COLO829 (cell line): ENCODE results near the gene ARL16.

Experiments used
- DNase-seq: peaks from one replicate; pipeline ENCODE4 v3.0.0; 2012; ENCODE audit warnings: low spot score

Gene ARL16

GRCh38 chr17:81712468-81713003 is 28.9 kb upstream of the ARL16 start:
- no peak for DNase-seq

GRCh38 chr17:81711814-81712467 is 28.3 kb upstream of the ARL16 start, which contains the start of gene SLC25A10:
Gene SLC25A10 (plus strand): TSS chr17:81712284. CDS start chr17:81712427, 143 bp downstream.
- DNase-seq = peak; percentile 59

DNA sequence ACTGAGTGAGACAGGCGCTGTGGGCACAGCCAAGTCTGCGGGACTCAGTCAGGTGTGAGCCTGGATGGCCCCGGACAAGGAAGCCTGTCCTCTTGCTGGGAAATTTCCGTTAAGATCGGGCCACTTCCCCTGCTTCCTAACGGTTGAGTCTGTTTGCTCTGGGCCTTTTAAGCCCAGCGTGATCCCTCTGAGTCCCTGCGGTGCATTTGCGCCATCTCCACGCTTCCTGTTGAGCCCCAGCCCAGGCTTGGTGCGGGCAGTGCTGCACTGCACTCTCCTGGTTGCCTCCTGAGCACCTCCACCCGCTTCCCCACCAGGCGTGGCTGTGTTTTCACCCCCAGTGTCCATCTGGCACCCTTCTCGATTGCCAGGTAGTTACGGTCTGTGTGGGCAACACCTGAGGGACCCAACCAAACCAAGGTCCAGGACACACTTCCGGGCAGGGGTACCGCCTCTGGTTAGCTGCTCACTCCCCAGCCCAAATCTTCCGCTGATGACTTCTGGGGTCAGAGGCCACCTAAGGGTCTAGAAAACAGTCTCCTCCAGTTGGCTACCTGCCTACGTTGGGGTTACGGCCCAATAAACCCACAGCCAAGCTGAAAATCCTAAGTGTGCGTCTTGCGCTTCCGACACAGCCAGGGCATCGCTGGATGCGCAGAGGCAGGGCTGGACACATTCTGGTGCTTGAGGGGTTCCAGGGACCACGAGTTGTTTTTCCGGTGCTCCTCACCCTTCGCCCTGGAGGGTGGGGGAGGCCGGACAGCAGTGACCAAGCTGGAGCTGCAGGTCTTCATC is 27.1 kb upstream of the ARL16 start:
- no peak for DNase-seq

- no peak for DNase-seq
These were observed 25.2 kb upstream of the ARL16 start for GRCh38 chr17:81708739-81709185.

DNA sequence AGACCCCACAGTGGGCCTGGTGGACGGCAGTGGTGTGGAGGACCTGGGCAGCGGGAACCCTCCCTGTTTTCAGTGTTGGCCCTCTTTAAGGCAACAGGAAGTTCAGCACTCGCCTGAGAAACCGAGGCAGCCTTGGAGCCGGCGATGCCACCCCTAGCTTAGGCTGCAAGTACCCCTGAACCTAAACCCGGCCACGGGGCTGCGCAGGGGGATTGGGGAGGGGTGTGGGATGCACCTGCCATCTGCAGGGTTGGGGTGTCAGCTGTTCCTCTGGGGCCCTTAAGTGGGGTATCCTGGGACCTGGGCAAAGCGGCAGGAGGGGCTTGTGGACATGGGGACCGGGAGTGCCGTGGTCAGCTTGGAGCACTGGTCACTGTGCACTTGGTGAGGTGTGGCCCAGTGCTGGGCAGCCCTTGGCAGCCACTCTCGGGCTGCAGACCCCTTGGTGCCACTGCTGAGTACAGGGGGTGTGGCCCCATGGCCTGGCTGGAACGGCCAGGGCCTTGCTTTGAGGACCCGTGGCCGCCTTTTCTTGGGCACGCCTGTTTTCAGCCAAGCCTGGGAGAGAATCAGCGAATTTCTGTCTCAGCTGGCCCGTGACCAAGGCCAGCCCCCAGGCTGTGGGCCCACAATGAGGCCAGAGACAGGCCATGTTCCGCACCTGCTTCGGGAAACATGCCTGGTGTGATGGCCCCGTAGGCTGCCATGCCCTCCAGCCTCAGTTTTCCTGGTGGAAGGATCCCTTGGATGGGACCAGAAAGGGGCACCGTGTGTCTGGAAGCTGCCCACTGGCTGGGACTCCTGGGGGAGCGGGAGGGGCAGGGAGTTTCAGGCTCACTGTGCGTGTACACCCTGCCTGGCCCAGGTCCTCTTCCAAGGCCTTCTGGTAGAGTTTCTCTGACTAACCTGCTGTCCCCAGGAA is 24.4 kb upstream of the ARL16 start:
- DNase-seq = no peak

DNA sequence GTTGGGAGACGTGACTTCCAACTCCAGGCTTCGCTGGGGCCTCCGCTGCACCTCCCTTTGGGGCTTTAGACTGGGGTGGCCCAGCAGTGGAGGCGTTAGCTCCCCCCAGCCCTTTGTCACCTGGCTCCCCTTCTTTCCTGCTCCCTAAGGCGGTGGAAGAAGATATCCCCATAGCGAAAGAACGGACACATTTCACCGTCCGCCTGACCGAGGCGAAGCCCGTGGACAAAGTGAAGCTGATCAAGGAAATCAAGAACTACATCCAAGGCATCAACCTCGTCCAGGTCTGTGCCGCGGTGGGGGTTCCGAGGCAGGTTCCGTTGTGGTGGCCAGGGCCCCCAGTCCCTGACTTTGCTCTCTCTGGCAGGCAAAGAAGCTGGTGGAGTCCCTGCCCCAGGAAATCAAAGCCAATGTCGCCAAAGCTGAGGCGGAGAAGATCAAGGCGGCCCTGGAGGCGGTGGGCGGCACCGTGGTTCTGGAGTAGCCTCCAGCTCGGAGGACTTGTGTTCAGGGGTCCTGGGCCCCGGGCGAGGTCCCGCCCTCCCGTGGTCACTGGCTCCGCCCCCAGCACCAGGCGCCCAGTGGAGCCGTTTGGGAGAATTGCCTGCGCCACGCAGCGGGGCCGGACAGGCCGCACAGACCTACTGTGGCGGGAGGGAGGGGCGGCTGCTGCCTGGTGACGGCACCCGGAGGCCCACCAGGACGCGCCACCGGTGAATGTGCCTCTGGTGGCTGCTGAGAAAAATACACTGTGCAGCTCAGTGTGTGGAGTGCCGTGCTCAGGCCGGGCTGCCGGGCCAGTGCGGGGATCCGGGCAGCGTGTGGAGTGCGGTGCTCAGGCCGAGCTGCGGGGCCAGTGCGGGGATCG is 23.4 kb upstream of the ARL16 start:
- no peak for DNase-seq

- no peak for DNase-seq
These were observed 22.6 kb upstream of the ARL16 start for GRCh38 chr17:81706232-81706611.

DNA sequence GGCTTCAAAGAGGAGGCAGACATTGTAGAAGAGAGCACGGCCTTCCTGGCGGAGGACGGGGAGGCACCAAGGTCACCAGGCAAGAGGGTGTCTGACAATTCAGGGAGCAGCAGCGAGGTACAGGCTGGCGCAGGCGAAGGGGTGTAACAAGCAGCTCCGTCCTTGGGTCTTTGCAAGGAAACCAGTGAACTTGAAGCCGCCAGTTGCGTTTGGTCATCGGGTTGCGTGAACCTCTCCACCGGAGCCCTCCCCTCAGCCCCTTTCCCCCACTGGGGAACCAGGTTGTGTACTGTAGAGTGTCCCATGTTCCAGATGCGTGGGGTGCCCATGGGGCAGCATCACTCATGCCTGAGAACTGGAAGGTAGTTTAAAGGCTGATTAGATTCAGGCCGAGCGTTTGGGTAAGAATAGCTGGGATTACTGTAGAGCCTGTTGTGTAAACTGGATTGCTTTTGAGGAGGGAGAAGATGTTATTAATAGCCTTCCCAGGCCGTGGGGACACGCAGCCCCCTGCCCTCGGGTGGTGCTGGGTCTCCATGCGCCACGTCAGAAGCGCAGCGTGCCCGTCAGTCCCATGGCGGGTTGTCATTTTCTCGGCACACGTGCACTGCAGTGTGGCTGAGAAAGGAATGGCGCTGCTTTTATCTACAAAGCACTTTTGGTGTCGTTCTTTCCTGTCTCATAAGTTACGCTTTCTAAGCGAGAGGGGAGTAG is 22.1 kb upstream of the ARL16 start:
- no peak for DNase-seq

- DNase-seq = no peak
These were observed 20.4 kb upstream of the ARL16 start for GRCh38 chr17:81703747-81704654.

DNA sequence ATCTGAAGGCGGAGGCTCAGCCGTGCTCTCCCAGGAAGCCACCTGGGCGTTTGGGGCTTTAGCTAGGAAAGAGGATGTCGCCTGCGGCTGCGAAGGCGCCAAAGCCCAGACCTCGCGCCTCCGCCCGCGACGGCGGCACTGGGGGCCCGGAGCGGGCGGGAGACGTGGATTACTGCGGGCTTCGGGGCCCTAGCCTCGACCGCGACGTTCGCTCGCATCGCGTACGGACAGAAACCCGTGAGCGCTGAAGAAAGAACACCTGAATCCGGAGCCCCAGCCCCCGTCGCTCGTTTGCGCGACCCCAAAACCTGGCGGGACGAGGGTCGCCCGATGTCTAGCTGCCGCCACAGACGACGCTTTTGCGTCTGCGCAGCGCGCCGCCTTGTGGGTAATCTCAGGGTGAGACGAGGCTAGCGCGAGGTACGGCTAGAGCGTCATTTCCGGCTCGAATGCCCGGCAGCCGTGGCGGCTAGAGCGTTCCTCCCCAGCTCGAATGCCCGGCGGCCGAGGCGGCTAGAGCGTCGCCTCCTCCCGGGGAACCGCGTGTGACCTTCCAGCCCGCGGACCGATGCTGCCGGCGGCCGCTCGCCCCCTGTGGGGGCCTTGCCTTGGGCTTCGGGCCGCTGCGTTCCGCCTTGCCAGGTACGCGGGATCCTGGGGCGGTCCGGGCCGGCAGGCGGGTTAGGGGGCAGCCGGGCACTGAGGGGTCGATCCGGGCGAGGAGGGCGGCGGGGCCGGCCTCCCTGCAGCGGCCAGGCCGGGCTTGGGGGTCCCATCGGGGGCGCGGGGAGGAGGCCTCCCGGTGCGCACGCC is 19.5 kb upstream of the ARL16 start, which contains the start of gene MRPL12:
MRPL12 (plus strand) TSS at position 434 of the 813 bp plus-strand sequence; CDS start at position 569, 135 bp downstream.
- DNase-seq = peak; percentile 94

DNA sequence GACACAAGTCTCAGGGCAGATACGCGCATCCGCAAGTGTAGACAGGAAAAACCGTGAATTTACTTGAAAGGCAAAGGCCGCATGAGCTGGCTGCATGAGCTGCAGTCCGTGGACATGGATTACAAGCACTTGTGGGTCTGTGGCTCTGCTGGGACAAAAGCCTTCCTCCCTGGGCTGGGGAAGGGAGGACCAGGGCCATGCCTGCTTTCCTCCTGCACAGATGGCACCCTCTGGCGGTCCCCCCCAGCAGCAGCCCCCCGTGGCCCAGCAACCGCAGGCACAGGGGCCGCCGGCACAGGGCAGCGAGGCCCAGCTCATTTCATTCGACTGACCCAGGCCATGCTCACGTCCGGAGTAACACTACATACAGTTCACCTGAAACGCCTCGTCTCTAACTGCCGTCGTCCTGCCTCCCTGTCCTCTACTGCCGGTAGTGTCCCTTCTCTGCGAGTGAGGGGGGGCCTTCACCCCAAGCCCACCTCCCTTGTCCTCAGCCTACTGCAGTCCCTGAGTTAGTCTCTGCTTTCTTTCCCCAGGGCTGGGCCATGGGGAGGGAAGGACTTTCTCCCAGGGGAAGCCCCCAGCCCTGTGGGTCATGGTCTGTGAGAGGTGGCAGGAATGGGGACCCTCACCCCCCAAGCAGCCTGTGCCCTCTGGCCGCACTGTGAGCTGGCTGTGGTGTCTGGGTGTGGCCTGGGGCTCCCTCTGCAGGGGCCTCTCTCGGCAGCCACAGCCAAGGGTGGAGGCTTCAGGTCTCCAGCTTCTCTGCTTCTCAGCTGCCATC is 17.9 kb upstream of the ARL16 start:
- no peak for DNase-seq

DNA sequence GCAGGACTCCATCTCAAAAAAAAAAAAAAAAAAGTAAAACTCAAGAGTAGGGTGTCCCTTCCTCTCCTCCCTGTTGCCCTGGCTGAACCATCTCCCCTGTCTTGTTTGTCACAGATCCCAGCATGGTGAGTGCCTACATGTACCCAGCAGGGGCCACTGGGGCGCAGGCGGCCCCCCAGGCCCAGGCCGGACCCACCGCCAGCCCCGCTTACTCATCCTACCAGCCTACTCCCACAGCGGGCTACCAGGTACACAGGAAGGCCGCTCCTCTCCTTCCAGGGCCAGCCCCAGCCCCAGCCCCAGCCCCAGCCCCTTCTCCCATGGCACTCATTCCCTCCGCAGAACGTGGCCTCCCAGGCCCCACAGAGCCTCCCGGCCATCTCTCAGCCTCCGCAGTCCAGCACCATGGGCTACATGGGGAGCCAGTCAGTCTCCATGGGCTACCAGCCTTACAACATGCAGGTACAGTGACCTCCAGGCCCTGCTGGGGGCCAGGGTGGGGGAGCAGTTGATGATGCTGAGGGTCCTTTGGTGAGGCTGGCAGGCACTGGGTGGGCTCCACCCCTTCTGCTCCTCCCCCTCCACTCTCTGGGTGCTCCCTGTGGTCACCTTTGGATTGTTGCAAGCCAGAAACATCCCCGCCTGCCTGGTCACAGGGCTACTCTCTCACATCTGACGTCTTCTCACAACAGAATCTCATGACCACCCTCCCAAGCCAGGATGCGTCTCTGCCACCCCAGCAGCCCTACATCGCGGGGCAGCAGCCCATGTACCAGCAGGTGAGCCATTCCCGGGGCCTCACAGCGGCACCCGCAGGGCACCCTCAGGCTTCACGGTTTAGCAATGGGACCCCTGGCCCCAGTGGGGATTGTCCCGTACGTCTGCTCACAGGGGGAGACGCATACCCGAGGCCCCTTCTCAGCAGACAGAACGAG is 17.0 kb upstream of the ARL16 start:
- DNase-seq = no peak

GRCh38 chr17:81697261-81698044 is 13.9 kb upstream of the ARL16 start:
- DNase-seq = no peak

- no peak for DNase-seq
These were observed 12.8 kb upstream of the ARL16 start for GRCh38 chr17:81696218-81696941.

DNA sequence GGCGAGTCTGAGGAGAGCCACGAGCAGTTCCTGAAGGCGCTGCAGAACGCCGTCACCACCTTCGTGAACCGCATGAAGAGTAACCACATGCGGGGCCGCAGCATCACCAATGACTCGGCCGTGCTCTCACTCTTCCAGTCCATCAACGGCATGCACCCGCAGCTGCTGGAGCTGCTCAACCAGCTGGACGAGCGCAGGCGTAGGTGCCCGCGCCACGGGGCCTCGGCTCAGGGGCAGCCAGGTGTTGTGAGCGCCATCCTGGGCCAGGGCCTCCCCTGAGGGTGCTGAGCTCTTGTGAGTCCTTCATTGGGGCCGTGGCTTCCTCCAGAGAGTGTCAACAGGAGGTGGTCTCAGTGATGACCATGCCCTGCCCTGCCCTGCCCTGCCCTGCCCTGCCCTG is 12.2 kb upstream of the ARL16 start:
- DNase-seq = no peak
